Left lung (tissue), 10 donors: ENCODE data around the gene NIN. TPM values are rescaled to one million over a fixed set of nuclear protein-coding genes. Genes with fewer than 3 reads are reported as not detected.

Experiments used
- ATAC-seq: fragments of 200-7000 bp; cut with Tn5 transposase; one replicate; pipeline ENCODE4 v1.9.1; 2020; ENCODE audit warnings: moderate library complexity
- DNase-seq, 4 donors: peaks; one replicate each; pipeline ENCODE4 v3.0.0-alpha.2; 2013 to 2020
- H3K27ac ChIP-seq, 2 donors: fragments of 200-600 bp; sonication (generic) in 1 of 2; one replicate each; pipeline versions ENCODE4 v1.5.0 to v1.8.0; 2020 to 2021
- H3K27me3 ChIP-seq, 2 donors: fragments of 200-600 bp; sonication (generic) in 1 of 2; one replicate each; pipeline versions ENCODE4 v1.5.0 to v1.8.0; 2020 to 2021
- H3K36me3 ChIP-seq, 2 donors: fragments of 200-600 bp; sonication (generic) in 1 of 2; one replicate each; pipeline versions ENCODE4 v1.5.0 to v1.8.0; 2020 to 2021
- H3K4me1 ChIP-seq, 2 donors: fragments of 200-600 bp; one replicate each; pipeline ENCODE4 v1.8.0; 2021
- H3K4me3 ChIP-seq, 2 donors: fragments of 200-600 bp; sonication (generic) in 1 of 2; one replicate each; pipeline versions ENCODE4 v1.5.0 to v1.8.0; 2020 to 2021; ENCODE audit warnings: mild to moderate bottlenecking in 1 of 2
- H3K9me3 ChIP-seq, 2 donors: fragments of 200-600 bp; sonication (generic) in 1 of 2; one replicate each; pipeline versions ENCODE4 v1.5.0 to v1.8.0; 2020 to 2021
- intact Hi-C, 2 donors: fragments of 100-400 bp; cut with DNase I; formaldehyde crosslinking; loops; one replicate each; pipeline versions ENCODE4 v1.11.2 to v1.14.2; 2022
- polyA plus RNA-seq, 6 donors: library from polyadenylated mRNA; unstranded; fragments of 120-200 nt; gene quantifications; one replicate each; pipeline ENCODE4 v1.2.1, GENCODE V29; 2013; ENCODE audit not compliant: insufficient read length in 6 of 6
- total RNA-seq, 2 donors: library from RNA; stranded (reverse); fragmentation: NEBNext Ultra II Directional; extraction: Animal tissue kit (Norgen Biotek cat#: 25700); gene quantifications; one replicate each; pipeline ENCODE4 v1.2.1, GENCODE V29; 2021
- TF ChIP-seq, protein P1 (sequence below), 2 donors: fragments of 200-600 bp; sonication (generic) in 1 of 2; IDR thresholded peaks; one replicate each; pipeline versions ENCODE4 v1.5.0 to v1.8.0; 2021; ENCODE audit warnings: antibody characterized with exemption in 2 of 2
- donor health status: DM: no; HTN: yes; CAD: no.
- donor health status: DM: no; HTN: no; CAD: no.

NIN gene
- total and polyA plus RNA-seq, 8 donors = 25.2 to 49.6 (median 29.5) TPM

DNA sequence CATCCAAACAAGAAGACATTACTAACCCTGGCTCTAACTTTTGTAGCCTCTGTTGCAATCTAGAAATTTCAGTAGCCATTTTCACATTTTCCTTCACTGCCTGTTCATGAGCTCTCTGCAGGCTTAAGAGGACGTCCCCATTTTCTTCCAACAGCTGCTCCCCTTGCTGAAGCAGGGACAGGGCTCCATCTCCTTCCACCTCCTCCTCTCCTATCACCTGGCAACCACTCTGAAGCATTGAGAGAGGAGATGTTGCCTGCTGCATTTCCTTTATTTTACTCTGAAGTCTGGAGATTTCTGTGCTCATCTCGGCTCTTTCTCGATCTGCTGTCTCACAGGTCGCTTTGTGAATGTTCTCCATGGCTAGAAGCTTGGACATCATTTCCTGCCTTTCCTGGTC, 73.3 kb downstream of the NIN start:
- Histone ChIP-seq H3K27me3 (no peaks in the 10 kb centered on the region), H3K27ac (peak overlapping the region in 1 of 2 donors; percentile 77), H3K4me3 (no peak overlapping the region), H3K9me3 (no peaks in the 10 kb centered on the region), H3K36me3 (peaks cover 0 to 83% of the 10 kb centered on the region in 2 donors), H3K4me1 (peaks cover 0 to 13% of the 10 kb centered on the region in 2 donors)
- DNase-seq (no peak), ATAC-seq (no peak)
- intact Hi-C loops = no loop called here
- TF ChIP-seq, protein P1, sequence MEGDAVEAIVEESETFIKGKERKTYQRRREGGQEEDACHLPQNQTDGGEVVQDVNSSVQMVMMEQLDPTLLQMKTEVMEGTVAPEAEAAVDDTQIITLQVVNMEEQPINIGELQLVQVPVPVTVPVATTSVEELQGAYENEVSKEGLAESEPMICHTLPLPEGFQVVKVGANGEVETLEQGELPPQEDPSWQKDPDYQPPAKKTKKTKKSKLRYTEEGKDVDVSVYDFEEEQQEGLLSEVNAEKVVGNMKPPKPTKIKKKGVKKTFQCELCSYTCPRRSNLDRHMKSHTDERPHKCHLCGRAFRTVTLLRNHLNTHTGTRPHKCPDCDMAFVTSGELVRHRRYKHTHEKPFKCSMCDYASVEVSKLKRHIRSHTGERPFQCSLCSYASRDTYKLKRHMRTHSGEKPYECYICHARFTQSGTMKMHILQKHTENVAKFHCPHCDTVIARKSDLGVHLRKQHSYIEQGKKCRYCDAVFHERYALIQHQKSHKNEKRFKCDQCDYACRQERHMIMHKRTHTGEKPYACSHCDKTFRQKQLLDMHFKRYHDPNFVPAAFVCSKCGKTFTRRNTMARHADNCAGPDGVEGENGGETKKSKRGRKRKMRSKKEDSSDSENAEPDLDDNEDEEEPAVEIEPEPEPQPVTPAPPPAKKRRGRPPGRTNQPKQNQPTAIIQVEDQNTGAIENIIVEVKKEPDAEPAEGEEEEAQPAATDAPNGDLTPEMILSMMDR (IDR thresholded peaks at IDR 0.05) = no peak

DNA sequence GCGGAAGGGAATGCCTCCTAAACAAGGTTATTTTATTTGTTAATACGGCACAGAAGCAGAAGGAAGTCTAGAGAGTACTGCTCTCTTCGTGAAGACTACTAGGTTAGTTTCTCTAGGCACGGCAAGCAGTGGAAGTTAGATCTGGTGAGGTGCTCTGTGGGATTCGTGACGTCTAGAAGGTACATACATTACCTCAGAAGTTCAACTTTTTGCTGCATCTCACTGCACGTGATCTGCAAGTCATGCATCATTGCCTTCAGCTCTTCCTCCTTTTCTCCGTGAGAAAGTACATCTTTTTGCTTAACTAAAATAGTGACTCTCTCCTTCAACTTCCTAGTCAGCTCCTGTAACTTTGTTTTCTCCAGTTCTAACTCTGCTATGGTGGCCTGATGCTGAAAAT, 74.7 kb downstream of the NIN start:
- H3K36me3 ChIP-seq = peaks cover 0 to 83% of the 10 kb centered on the region in 2 donors
- H3K4me3 ChIP-seq = no peak overlapping the region
- H3K27me3 ChIP-seq = no peaks in the 10 kb centered on the region
- DNase-seq = no peak
- intact Hi-C loops = no loop called here
- H3K4me1 ChIP-seq = peaks cover 0 to 13% of the 10 kb centered on the region in 2 donors
- H3K27ac ChIP-seq = peak overlapping the region in 1 of 2 donors; percentile 77
- H3K9me3 ChIP-seq = no peaks in the 10 kb centered on the region
- ATAC-seq = no peak
- TF ChIP-seq, protein P1 (IDR thresholded peaks at IDR 0.05) = no peak

GRCh38 chr14:50750323-50750722, 80.6 kb downstream of the NIN start:
- intact Hi-C loops = no loop called here
- Histone ChIP-seq H3K36me3 (peaks cover 0 to 79% of the 10 kb centered on the region in 2 donors), H3K27ac (no peak overlapping the region), H3K4me1 (peaks cover 0 to 4% of the 10 kb centered on the region in 2 donors), H3K9me3 (no peaks in the 10 kb centered on the region), H3K4me3 (no peak overlapping the region), H3K27me3 (no peaks in the 10 kb centered on the region)
- no peak for ATAC-seq
- TF ChIP-seq, protein P1 (IDR thresholded peaks at IDR 0.05) = no peak
- no peak for DNase-seq

DNA sequence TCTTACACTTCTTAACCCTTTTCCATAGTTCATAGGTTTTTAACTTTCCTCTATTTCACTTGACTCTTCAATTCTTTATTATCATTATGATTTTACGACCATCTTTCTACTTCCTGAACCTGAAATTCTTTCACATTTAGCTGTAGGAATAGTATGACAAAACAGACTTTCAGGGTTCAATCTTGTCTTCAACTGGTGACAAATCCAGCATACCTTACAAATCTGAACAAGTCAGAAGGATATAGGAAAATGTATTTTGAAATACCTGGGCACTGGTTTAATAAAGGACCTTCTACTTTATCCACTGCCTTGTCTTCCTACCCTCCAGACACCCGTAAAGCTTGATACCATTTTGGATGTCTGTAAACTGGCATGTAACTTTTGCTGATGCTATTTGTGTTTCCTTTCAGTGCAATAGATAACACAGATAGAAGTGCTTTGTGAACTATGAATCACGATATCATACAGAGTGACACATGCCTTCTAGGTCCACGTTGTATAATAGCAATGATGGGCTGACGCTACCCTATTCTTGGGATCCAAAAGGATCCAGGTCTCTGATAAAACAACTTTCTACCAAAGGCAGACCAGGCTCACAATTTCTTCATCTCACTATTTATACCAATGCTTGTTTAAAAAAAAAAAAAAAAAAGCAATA, 85.4 kb downstream of the NIN start:
- peaks cover 0 to 9% of the 10 kb centered on the region in 2 donors for H3K4me1 ChIP-seq
- no peak overlapping the region for H3K4me3 ChIP-seq
- DNase-seq (no peak), ATAC-seq (no peak)
- peaks cover 0 to 81% of the 10 kb centered on the region in 2 donors for H3K36me3 ChIP-seq
- no peaks in the 10 kb centered on the region for H3K9me3 ChIP-seq
- H3K27me3 ChIP-seq = no peaks in the 10 kb centered on the region
- no peak overlapping the region for H3K27ac ChIP-seq
- TF ChIP-seq, protein P1 (IDR thresholded peaks at IDR 0.05) = no peak
- intact Hi-C loops = no loop called here

- H3K4me1 ChIP-seq = peaks cover 0 to 15% of the 10 kb centered on the region in 2 donors
- H3K9me3 ChIP-seq = no peaks in the 10 kb centered on the region
- TF ChIP-seq, protein P1 (IDR thresholded peaks at IDR 0.05) = no peak
- no peak overlapping the region for H3K4me3 ChIP-seq
- intact Hi-C loops = no loop called here
- no peak for ATAC-seq
- peaks cover 0 to 78% of the 10 kb centered on the region in 2 donors for H3K36me3 ChIP-seq
- DNase-seq = peak in 1 of 4 donors; percentile 15
- no peaks in the 10 kb centered on the region for H3K27me3 ChIP-seq
- H3K27ac ChIP-seq = no peak overlapping the region
Measured at GRCh38 chr14:50744231-50744630, 86.7 kb downstream of the NIN start.
